Activated gamma-delta T cell (primary cell): Measurements from ENCODE around the gene E2F2.
A peak's percentile ranks its signal among the peaks of the same experiment; 100 is the strongest.

Experiments
- DNase-seq: peaks from one replicate; lab custom pipeline; 2025; lab: John Stamatoyannopoulos, UW
- total RNA-seq, 2 donors: gene quantifications; one replicate each; lab custom pipeline; 2026; lab: John Stamatoyannopoulos, UW

Gene E2F2
- 1.7 to 9.7 reads per million in 2 donors for total RNA-seq

GRCh38 chr1:23530747-23531561 lies at the start of gene E2F2:
TSS of gene E2F2 (minus strand) at chr1:23531233. CDS start at chr1:23530793, 440 bp downstream.
- DNase-seq = peak; percentile 69

- DNase-seq = no peak
Measured at GRCh38 chr1:23578997-23579363, 47.9 kb upstream of the E2F2 start.

- DNase-seq = no peak
Measured at GRCh38 chr1:23578311-23578996, 47.4 kb upstream of the E2F2 start.

- no peak for DNase-seq
Measured at GRCh38 chr1:23577056-23578004, 46.3 kb upstream of the E2F2 start.

- DNase-seq = no peak
Measured at GRCh38 chr1:23576338-23577055, 45.5 kb upstream of the E2F2 start.

- no peak for DNase-seq
Measured at GRCh38 chr1:23575226-23575810, 44.3 kb upstream of the E2F2 start.

GRCh38 chr1:23574265-23574754 lies 43.3 kb upstream of the E2F2 start:
- no peak for DNase-seq

GRCh38 chr1:23573574-23574182 lies 42.6 kb upstream of the E2F2 start:
- no peak for DNase-seq

- DNase-seq = no peak
Measured at GRCh38 chr1:23571465-23571864, 40.4 kb upstream of the E2F2 start.

GRCh38 chr1:23570001-23570691 lies 39.1 kb upstream of the E2F2 start:
- DNase-seq = no peak

- DNase-seq = no peak
Measured at GRCh38 chr1:23568608-23569383, 37.8 kb upstream of the E2F2 start.

- DNase-seq = no peak
Measured at GRCh38 chr1:23567996-23568607, 37.1 kb upstream of the E2F2 start.

- no peak for DNase-seq
Measured at GRCh38 chr1:23567629-23567995, 36.6 kb upstream of the E2F2 start.

- DNase-seq = no peak
Measured at GRCh38 chr1:23566304-23566703, 35.3 kb upstream of the E2F2 start.

GRCh38 chr1:23565776-23566175 lies 34.7 kb upstream of the E2F2 start:
- DNase-seq = no peak

- no peak for DNase-seq
Measured at GRCh38 chr1:23564529-23565122, 33.6 kb upstream of the E2F2 start.

- DNase-seq = no peak
Measured at GRCh38 chr1:23563755-23564374, 32.8 kb upstream of the E2F2 start.

GRCh38 chr1:23563003-23563402 lies 32.0 kb upstream of the E2F2 start:
- DNase-seq = no peak
